NCI-H2171 (cell line): ENCODE measurements around the gene PKP1.

Experiments
- DNase-seq: peaks from one replicate; lab custom pipeline; 2025; lab: John Stamatoyannopoulos, UW

Gene PKP1

DNA sequence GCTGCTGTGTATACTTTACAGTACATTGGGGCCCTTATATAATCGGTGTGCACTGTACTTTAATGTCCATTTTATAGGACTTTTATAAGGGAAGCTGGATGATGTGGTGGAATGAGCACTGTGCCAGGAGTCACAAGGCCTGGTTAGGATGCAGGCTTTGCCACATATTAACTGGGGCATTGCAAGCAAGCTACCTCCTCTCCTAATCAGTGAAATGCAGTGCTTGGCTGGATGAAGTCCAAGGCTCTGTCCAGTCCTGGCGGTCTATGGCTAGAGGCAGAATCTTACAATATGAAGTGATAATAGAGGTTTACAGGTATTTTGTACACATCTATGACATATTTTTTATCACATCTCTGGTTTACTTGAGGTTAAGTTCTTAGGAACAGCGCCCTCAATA is 1.7 kb upstream of the PKP1 start:
- DNase-seq = no peak

DNA sequence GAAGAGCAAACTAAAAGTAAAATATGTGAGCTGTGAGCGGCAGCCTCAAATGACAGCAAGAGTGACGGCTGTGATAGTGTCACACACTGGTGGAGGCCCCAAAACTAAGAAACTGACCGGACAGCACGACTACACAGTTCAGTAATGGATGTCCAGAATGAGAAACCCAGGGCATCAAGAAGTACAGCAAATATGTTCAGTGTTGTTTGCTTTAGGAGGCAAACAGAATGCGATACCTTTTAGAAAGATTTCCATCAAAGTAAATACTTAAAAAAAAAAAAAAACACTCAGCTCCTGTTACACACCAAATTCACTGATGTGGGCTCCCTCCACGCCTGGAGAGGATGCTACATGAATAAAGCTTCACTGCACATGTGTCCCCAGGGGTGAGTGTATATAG is 1.1 kb upstream of the PKP1 start:
- no peak for DNase-seq

DNA sequence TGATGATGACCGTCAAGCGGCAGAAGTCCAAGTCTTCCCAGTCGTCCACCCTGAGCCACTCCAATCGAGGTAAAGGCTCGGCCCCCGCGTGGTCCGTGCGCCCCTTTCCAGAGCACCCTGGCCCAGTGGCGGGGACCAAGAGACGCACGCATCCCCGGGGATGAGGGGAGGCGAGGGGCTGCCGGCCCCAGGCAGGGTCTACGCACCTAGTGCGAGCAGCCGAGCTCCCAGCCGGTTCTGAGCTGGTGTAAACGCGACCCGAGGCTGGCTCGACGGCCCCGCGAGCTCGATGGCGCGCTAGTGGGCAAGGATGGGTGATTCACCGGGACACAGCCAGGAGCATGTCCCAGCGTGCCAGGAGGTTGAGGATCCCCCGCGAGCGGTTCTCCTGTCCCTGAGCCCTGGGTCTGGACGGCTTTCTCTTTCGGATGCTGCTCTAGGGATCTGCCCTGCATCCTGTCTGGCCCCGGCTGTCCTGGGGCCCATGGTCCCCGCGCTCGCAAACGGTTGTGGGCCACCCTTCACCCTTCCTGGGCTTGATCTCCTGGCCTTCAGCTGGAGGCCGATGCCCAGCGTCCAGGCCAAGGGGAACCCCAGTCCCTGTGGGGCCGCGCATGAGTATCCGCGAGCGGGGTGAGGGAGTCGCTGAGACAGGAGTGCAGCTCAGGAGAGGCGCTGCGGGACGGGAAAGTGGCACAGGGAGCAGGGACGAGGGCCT is 689 bp downstream of the PKP1 start:
- DNase-seq = no peak

DNA sequence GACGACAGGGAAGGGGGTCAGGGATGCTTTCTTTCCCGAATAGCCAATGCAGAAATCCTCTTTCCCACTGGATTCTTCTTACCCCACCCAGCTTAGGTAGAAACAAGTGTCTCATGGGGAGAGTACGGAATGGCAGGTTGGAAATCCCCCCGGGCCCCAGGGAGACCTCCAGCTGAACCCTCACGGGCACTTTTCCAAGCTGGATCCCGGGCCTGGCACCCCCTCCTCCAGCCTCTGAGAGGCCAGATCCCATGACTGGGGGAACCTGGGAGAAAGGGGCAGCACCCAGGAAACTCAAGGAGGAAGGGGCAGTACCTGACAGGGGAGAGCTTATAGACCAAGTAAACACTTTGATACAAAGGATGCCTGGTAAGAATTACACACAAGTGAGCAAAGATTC is 1.3 kb downstream of the PKP1 start:
- DNase-seq = no peak

DNA sequence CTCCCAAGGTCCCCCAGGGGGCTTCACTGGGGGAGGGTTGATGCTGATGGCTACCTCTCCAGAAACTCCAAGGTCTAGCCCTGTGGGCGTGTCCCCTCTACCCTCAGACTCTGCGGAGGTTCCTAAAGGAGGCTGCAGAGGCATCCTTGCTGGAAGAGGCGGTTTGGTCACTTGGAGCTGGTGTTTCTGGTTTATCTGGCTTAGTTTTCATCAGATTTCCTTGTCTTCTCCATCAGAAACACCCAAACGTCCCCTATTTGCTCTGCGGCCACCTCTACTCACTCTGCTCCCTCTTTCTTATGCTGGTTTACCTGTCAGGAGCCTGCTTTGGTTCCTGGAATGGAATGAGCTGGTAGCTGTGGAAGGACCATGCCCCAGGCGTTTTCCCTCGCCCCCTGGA is 2.5 kb downstream of the PKP1 start:
- no peak for DNase-seq

DNA sequence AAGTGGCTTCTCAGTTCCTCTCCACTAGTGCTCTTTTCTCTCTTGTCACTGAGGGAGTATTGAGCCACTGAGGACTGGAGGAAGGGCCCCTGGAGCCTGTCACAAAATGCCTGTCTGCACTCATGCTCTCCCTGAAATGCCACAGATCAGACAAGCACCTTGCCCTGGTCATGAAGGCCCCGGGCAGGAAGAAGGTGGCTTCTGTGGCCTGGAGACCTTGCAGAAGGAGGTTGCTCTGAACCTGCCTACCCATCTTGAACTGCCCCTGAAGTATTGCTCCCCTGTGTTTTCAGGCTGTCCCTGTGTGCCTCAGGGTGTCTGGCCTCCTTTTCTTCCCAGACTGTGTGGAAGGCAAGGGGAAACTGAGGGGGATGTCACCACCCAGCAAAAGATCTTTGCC is 3.1 kb downstream of the PKP1 start:
- DNase-seq = no peak

DNA sequence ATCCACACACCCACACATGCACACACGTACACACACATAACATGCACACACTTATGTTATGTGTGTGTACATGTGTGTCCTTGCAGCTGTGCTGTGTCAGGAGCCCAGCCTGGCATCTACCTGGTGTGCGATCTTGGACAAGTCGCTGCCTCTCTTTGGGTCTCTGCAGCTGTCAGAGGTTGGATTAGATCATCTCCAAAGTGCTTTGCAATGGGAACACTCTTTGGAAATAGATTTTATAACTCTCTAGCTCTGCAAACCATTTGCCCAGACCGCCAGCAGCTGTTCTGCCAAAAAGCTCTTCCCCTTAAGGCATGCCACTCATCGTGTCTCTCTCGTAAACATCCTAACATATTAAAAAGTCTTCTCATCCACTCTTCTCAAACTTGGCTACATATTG is 4.7 kb downstream of the PKP1 start:
- DNase-seq = no peak

DNA sequence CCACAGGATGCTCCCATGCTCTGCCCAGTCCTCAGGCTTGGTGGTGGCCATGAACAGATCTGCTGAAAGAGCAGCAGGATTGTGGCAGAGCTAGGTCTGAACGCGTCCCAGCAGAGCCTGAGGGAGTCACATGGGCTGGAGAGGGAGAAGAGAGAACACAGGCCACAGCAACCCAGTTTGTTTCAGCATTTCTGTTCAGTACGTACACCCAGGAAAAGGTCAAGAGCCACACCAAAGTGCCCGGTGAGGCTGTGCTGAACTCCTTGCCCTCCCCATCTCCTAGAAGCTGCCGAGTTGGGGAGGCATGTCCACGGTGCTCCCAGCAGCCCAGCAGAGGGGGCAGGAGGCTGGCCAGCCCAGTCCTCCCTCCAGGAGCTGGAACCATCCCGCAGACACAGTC is 5.5 kb downstream of the PKP1 start:
- DNase-seq = no peak

DNA sequence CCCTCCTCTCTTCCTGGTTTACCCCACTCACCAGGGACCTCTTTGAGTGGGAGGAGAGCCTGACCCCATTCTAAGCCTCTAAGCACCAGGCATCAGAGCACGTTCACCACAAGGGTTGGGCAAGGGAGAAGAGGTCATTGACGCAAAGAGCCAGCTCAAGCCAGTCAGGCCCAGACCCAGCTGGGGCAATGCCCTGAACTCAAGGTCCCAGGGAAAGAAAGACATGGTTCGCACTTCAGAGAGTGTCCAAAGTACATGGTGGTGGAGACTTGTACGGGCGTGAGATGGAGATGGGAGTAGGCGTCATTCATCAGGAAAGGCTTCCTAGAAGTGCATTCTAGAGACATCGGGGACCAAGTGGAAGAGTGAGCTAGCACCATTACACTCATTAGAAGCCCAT is 7.2 kb downstream of the PKP1 start:
- DNase-seq = no peak

DNA sequence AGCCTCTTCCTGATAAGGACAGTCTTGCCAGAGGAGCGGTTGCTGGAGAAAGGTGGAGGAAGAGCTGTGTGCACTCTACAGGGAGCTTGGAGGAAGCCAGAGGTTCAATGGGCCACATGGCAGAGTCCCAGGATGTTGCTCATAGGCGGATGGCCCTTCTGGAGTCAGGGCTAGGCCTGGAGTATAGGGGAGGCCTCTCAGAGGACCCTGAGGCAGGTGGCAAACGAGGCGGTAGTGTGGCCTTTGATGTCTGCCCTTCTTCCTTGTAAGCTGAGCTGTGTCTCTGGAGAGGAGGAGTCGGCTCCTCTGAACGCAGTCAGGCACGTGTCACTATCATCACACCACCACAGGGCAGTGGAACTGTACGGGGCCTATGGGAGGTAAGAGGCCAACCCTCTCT is 8.6 kb downstream of the PKP1 start:
- DNase-seq = no peak

DNA sequence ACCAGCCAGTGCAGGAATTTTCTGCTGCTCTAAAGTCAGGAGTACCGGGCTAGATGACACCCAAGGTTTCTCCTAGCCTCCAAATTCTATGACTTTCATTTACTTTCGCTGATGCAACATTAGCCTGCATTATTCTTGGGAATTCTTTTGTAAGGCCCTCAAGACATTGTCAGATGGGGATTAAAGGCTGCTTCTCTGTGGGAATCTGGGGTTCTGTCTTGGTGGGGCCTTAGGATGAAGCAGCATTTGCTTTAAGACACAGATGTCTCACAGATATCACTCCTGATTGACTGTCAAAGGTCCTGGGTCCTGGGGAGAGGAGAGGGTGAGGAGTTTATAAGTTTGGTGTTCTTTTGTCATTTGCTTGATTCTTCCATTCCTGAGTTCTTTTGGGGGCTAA is 11.6 kb downstream of the PKP1 start:
- no peak for DNase-seq

DNA sequence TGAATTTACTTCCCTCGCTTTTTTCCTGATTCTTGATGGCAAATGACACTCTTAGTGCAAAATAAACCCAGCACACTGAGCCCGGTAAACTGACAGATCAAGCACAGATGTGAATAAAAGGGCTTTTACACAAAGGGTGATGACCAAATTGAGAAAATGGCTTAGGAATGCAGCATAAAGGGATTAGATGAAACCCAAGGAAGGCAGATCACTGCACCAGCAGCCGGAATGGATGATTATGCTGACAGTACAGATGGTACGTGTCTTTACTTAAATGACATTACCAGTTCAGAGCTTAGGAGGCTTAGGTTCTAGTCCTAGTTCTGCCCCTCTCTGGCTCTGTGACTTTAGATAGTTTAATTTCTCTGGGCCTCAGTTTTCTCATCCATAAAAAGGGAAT is 12.0 kb downstream of the PKP1 start:
- DNase-seq = no peak

DNA sequence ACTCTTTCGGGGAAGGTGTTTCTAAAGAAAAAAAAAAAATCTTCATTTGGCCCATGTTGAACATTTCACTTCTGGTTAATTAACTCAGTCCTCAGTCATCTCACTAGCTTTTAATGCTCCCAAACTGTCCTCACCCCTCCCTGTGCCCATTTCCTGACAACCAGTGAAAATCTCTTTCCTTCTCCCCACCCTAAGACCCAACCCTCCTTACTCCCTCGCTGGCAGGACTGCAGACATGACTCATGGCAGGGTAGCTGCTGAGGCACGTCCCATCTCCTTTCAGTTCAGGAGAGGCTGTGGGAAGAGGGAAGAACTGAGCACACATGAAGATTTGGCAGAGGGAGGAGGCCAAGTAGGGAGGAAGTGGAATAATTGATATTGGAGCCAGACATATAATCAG is 12.6 kb downstream of the PKP1 start:
- no peak for DNase-seq

DNA sequence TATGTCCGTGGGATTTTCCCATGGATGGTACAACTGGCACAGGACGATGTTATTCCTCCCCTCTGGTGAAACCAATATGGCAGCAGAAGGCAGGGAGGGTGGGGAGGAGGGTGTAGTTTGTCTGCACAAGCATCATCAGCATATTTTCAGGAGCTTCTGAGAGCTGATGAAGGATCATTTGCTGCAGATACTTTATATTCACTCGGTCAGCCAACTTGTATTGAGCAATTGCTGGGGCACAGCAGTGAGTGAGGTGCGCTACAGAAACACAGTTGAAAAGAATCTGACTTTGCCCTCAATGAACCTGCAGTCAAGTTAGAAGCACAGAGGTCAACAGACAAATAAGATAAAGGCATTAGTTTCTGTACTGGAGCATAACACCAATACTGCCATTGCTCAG is 13.0 kb downstream of the PKP1 start:
- DNase-seq = no peak

DNA sequence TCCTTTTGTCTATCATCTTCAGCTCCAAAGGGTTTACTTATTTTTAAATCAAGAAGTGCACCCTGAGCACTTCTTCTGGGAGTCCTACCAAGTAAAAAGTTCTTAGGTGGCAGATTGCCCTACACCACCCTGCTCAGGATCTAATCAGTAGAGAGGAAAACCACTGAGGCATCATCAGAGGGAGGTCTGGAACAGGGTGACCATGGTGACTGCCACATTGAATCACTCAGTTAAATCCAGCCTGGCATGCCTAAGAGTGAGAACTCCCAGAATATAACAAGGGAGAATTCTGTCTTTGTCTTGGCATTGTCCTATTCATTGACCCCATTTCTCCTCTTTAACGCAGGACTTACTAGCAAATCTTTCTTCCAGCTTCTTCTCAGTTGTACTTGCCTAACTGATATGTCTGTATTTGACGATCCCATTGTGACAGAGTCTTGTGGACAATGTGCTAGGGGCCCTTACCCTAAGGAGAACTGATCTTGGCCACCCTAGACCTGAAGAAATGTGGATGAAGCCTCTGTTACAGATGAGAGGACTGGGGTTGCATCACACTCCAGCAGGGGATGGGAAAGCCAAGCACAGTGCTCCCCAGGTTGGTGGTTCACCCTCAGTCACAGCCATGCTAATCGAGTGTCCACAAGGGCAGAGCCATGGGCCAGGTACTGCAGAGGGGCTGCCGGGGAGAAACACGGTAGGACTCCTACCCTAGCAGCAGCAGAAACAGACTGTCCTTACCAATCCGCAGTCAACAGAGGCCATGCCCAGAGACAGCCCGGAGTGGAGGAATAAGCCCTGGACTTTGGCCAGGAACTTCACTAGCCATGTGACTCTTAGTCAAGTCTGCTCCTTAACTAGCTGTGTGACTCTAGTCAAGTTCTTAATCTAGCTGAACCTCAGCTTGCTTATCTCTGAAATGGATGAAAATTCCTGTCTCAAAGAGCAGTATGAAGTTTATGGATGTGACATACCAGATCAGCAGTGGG is 15.4 kb downstream of the PKP1 start:
- no peak for DNase-seq

DNA sequence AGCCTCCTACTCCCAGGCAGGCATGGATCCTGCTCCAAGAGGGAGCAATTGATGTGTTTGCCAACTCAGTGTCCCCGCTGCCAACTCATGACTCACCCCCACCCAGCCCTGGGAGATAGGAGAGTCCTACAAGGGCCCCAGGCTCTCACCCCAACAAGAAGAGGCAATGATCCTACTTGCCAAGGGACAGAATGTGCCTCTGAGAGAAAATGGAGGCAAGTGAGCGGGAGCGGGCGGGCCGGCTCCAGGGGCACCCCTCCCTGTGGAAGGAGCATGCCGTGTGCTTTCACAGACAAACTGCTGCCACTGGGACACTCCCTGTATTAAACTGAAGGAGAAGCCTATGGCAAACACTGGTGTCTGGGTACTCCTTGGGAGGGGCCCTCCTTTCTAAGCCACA is 16.7 kb downstream of the PKP1 start:
- no peak for DNase-seq

DNA sequence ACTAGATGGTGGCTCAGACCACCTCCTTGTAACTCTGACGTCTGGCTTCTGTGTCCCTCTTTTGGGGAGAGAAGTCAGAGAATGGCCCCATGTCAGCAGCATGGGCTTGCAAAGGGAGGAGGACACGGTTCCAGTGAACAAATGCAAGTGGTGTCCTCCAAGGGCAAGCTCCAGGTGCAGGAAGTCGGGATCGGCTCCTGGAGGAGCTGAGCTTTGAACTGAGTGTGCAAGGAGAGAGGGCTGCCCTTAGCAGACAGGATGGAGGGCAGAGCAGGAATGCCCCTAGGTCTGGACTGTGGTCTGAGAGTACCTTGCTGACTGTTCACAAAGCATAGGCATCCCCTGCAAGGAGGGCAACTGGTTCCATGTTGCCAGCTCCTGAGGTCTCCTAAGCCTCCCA is 17.3 kb downstream of the PKP1 start:
- no peak for DNase-seq

DNA sequence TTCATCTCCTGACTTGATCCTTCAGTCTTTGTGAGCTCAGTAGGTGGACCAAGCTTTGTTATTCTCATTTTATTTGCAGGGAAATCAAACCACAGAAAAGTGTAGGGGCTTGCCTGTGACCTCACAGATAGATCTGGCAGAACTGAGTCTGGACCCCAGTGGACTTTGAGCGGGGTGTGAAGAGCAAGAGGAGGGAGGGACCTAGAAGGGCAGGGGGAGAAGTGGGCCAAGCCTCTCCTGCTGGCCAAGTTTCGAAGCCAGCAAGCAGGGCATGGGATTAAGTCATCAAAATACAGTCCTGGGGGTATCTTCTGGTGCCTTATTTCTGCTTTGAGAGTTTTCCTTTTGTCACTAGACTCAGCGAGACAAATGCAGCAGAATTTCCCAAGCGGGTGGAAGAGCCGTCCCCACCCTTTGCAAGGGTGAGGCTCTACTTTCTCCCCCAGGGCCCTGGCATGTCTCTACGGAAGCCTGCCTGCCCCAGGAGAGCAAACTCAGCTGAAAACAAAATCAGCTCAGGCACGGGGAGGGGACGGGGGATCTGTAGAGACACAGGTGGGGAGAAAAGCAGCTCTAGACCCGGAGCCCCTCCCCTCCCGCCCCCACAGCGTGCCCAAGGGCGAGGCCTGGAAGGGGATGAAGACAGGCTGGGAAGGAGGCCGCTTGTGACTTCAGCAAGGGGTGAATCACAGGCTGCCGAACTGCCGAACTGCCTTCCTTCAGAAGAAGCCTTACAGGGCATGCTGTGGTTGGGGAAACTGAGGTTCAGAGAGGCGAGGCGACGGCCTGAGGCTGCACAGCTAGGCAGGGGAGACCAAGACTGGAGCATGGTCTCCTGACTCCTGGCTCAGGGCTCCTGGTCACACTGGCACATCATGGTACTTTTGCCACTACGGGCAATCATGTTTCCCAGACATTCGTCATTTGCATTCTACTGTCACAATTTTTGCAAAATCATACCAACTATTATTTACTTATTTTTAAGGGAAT is 19.2 kb downstream of the PKP1 start:
- DNase-seq = no peak

DNA sequence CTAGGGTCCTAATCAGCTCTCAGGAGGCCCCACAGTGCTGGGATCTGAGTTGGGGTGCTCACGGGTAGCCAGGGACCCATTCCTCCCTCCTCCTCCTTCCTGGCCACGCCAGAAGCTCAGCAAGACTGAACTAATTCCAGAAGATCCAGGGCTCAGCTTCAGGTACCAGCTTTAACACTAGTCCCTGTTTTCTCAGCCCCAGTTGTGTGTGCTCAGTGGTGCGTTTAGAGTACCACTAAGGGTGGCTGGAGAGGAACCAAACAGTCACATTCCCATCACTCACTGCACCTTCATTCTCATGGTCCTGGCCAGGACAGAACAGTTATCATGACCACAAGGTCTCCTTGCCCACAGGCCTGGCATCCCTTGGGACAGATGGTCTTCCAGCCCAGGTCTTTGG is 20.8 kb downstream of the PKP1 start:
- DNase-seq = no peak

DNA sequence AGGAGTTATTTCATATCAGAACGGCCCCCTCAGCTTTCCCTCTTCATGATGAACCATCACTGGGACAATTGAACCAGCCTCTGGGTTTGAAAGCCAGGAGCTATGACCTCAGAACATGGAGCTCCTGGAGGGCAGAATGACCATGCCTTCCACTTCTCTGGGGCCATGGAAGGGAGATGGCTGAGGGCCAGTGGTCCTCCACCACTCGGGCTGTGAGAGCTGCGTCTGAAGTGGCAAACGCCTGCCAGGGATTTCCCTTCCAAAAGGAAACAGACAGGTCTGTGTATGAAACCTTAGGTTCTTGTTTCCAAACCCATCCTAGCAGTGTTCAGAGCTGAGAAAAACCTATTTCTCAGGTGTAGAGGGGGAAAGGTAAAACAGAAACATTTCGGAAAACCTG is 22.5 kb downstream of the PKP1 start:
- DNase-seq = no peak

DNA sequence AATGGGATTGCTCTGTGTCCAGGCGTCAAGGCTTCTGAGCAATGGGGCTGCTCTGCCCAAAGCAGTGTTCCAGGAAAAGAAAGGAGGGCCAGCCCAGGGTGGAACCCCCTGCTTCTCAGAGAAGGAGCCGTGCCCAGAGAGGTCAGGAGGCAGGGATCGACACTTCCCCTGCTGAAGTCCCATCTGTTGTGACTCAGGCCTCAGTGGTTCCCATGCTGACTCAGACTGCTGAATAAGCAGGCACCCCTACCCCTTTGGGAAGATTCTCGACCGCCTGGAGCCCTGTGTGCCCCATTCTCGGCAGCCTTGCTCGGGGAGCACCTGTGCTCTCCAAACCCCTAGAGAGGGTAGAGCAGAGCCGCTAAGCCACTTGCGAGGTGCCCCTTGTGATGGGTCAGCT is 23.9 kb downstream of the PKP1 start:
- DNase-seq = no peak

DNA sequence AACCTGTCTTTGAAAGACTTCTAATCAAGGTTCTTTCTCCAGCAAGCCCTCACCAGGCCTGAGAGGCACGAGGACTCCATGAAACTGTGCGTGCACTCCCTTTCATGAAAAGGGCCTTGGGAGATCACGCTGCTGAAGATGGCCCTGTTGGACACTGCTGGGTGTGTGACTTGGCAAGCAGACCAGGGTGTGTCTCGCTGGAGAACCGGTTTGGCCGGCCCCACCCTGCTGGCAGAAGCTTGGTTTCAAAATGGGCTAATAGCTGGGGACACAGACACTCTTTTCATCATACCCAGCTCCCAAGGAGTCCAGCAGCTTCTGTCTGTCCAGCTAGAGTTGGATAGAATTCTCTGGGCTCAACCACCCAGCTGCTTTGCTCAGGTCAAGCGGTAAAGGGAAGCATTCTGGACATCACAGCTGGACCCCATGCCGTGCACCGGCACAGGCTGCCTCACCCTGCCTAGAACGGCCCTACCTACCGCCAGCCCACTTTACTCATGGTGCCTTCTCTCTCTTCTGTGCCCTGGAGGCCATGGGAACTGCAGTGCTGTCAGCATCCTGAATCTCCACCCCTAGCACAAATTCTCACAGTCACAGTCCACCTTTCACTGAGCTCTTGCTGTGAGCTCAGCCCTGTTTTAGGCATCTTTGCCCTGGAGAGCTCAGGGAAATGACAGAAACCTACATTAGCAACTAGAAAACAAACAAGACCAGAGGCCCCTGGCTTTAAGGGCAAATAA is 24.6 kb downstream of the PKP1 start:
- DNase-seq = no peak
